ENCODE data around the gene XYLT1.

Gene XYLT1

GRCh38 chr16:17357307-17358062 is 113.3 kb downstream of the XYLT1 start:
- no peaks in the 10 kb centered on the region for H4K20me1 ChIP-seq
- H3K36me3 ChIP-seq = peaks cover 0 to 53% (median 28%) of the 10 kb centered on the region in 11 experiments; a peak in 13 of 22 replicates
- peaks cover 91 to 100% (median 100%) of the 10 kb centered on the region in 10 experiments for H3K4me1 ChIP-seq
- H3K4me2 ChIP-seq = peak overlapping the region; percentile 5 to 96 (median 91); a peak in 21 of 22 replicates
- no peaks in the 10 kb centered on the region for H3K9me3 ChIP-seq (replicated peaks in 1 of 11)
- H3K27ac ChIP-seq = peak overlapping the region in 7 of 11 experiments; percentile 68 to 95 (median 93); a peak in 10 of 22 replicates
- no peak for TF ChIP-seq Cebpa-rat (IDR thresholded peaks at IDR 0.05)
- no peaks in the 10 kb centered on the region for H3K27me3 ChIP-seq
- H3K4me3 ChIP-seq = no peak overlapping the region
- H3K9ac ChIP-seq = no peak overlapping the region; a peak in 1 of 22 replicates

- Histone ChIP-seq H3K27ac (peak overlapping the region in 8 of 11 experiments; percentile 8 to 95 (median 93); a peak in 16 of 22 replicates), H4K20me1 (no peaks in the 10 kb centered on the region), H3K4me3 (no peak overlapping the region), H3K27me3 (no peaks in the 10 kb centered on the region), H3K9me3 (replicated peaks in 1 of 11) (no peaks in the 10 kb centered on the region), H3K9ac (peak overlapping the region in 4 of 11 experiments; percentile 2 to 29 (median 13); a peak in 1 of 22 replicates), H3K4me1 (peaks cover 91 to 100% (median 100%) of the 10 kb centered on the region in 10 experiments), H3K4me2 (peak overlapping the region in 10 of 11 experiments; percentile 79 to 96 (median 92); a peak in 19 of 22 replicates), H3K36me3 (peaks cover 0 to 52% (median 25%) of the 10 kb centered on the region in 11 experiments; a peak in 12 of 22 replicates)
- TF ChIP-seq Cebpa-rat (IDR thresholded peaks at IDR 0.05) = no peak
These were observed 114.4 kb downstream of the XYLT1 start for GRCh38 chr16:17356243-17356933.

DNA sequence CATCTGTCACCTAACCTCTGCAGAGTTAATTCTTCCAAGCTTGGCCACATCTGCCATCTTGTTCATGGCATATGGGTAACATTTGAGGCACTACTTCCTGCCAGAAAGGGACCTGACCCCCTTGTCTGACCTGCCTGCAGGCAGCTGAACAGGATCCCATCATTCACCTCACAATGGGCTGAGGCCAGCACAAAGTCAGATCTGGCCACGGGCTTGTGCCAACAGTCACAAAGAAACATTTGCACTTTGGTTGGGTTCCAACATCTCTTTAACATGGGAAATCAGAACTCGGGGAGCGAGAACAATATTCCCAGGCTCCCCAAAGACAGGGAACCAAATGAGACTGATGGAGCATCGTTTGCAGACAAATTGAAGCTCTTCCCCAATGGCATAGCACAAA is 116.1 kb downstream of the XYLT1 start:
- Histone ChIP-seq H4K20me1 (no peaks in the 10 kb centered on the region), H3K9me3 (replicated peaks in 1 of 11) (no peaks in the 10 kb centered on the region), H3K27me3 (no peaks in the 10 kb centered on the region), H3K9ac (peak overlapping the region in 6 of 11 experiments; percentile 28 to 40 (median 32); a peak in 8 of 22 replicates), H3K4me2 (peak overlapping the region; percentile 79 to 96 (median 90)), H3K27ac (peak overlapping the region in 9 of 11 experiments; percentile 42 to 95 (median 93); a peak in 18 of 22 replicates), H3K4me1 (peaks cover 91 to 100% (median 100%) of the 10 kb centered on the region in 10 experiments), H3K36me3 (peaks cover 0 to 54% (median 25%) of the 10 kb centered on the region in 11 experiments; a peak in 12 of 22 replicates), H3K4me3 (no peak overlapping the region)
- TF ChIP-seq Cebpa-rat (IDR thresholded peaks at IDR 0.05) = no peak

DNA sequence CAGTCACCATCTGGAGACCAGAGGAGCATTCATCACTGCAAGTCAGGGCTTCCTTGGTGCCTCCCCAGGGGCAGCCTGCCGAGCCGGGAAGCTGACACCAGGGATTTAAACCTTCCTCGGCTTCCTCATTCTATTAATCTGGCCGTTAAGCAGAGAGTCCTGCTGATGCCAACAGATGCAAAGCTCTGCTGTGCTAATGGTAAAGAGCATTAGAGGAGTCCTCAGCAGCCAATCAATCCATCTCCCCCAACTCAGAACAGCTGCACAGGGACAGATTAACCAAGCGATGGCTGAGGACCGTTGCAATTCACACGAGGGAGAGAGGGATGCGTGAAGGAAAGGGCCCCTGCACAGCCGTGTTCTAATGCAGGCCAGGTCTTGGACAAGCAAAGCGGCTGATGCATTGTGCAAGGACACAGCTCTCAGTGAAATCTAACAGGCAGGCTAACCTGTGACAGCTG is 116.6 kb downstream of the XYLT1 start:
- Histone ChIP-seq H3K9ac (peak overlapping the region in 7 of 11 experiments; percentile 22 to 40 (median 31); a peak in 9 of 22 replicates), H3K27me3 (no peaks in the 10 kb centered on the region), H3K9me3 (replicated peaks in 1 of 11) (no peaks in the 10 kb centered on the region), H3K27ac (peak overlapping the region in 9 of 11 experiments; percentile 42 to 95 (median 93); a peak in 18 of 22 replicates), H3K36me3 (peaks cover 0 to 59% (median 25%) of the 10 kb centered on the region in 11 experiments; a peak in 12 of 22 replicates), H3K4me1 (peaks cover 91 to 100% (median 100%) of the 10 kb centered on the region in 10 experiments), H4K20me1 (no peaks in the 10 kb centered on the region), H3K4me2 (peak overlapping the region; percentile 79 to 96 (median 90)), H3K4me3 (no peak overlapping the region)
- 0 out of 22 replicates have a peak, but pooled peaks of 1 of the 11 experiments have one; percentile 23 for TF ChIP-seq Cebpa-rat (IDR thresholded peaks at IDR 0.05)

DNA sequence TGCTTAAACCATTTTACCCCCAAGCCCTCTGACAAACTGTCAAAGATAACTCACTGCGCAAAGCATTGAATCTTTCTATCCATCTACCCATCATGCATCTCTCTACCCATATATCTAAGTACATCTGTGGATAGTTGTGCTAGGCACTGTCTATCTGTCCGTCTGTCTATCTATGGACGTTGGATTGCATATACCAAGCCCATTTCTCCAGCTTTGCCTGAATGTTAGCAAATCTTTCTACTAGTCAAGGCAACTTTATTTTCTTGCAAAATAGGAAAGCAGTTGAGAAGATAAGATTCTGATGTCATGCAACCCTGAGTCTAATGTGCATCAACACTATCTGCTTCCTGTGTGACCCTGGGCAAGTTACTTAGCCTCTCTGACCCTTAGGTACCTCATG is 117.2 kb downstream of the XYLT1 start:
- Histone ChIP-seq H3K27ac (peak overlapping the region in 9 of 11 experiments; percentile 42 to 95 (median 93); a peak in 17 of 22 replicates), H3K36me3 (peaks cover 0 to 65% (median 26%) of the 10 kb centered on the region in 11 experiments; a peak in 12 of 22 replicates), H3K9me3 (replicated peaks in 1 of 11) (no peaks in the 10 kb centered on the region), H3K27me3 (no peaks in the 10 kb centered on the region), H3K9ac (peak overlapping the region in 3 of 11 experiments; percentile 1 to 40 (median 22); a peak in 6 of 22 replicates), H4K20me1 (no peaks in the 10 kb centered on the region), H3K4me1 (peaks cover 91 to 100% (median 100%) of the 10 kb centered on the region in 10 experiments), H3K4me3 (no peak overlapping the region), H3K4me2 (peak overlapping the region; percentile 79 to 96 (median 90))
- no peak for TF ChIP-seq Cebpa-rat (IDR thresholded peaks at IDR 0.05)

- no peaks in the 10 kb centered on the region for H4K20me1 ChIP-seq
- H3K27ac ChIP-seq = peak overlapping the region in 10 of 11 experiments; percentile 77 to 95 (median 92); a peak in 21 of 22 replicates
These were observed 119.2 kb downstream of the XYLT1 start for GRCh38 chr16:17351441-17352035.

GRCh38 chr16:17350207-17350606 is 120.6 kb downstream of the XYLT1 start:
- H3K4me2 ChIP-seq = peak overlapping the region; percentile 79 to 96 (median 91)
- peak overlapping the region in 4 of 10 experiments; percentile 22 to 42 (median 28); a peak in 5 of 20 replicates for H3K4me3 ChIP-seq
- peaks cover 0 to 39% (median 6%) of the 10 kb centered on the region in 11 experiments; a peak in 9 of 22 replicates for H3K36me3 ChIP-seq
- no peaks in the 10 kb centered on the region for H4K20me1 ChIP-seq
- H3K9ac ChIP-seq = peak overlapping the region; percentile 49 to 75 (median 69)
- no peaks in the 10 kb centered on the region for H3K9me3 ChIP-seq (replicated peaks in 1 of 11)
- peak overlapping the region; percentile 74 to 95 (median 90) for H3K27ac ChIP-seq
- peaks cover 100% of the 10 kb centered on the region in 10 experiments for H3K4me1 ChIP-seq
- no peak for TF ChIP-seq Cebpa-rat (IDR thresholded peaks at IDR 0.05)
- no peaks in the 10 kb centered on the region for H3K27me3 ChIP-seq

More at GRCh38 chr16:17351441-17352035, 119.2 kb downstream of the XYLT1 start:
- Histone ChIP-seq H3K9me3 (replicated peaks in 1 of 11) (no peaks in the 10 kb centered on the region), H3K27me3 (no peaks in the 10 kb centered on the region), H3K4me1 (peaks cover 91 to 100% (median 100%) of the 10 kb centered on the region in 10 experiments), H3K36me3 (peaks cover 0 to 53% (median 16%) of the 10 kb centered on the region in 11 experiments; a peak in 10 of 22 replicates), H3K4me2 (peak overlapping the region; percentile 79 to 96 (median 91)), H3K9ac (peak overlapping the region in 10 of 11 experiments; percentile 49 to 75 (median 68); a peak in 12 of 22 replicates), H3K4me3 (no peak overlapping the region)
- no peak for TF ChIP-seq Cebpa-rat (IDR thresholded peaks at IDR 0.05)

GRCh38 chr16:17348826-17349225 is 121.9 kb downstream of the XYLT1 start:
- Histone ChIP-seq H3K27me3 (no peaks in the 10 kb centered on the region), H4K20me1 (no peaks in the 10 kb centered on the region), H3K27ac (peak overlapping the region in 9 of 11 experiments; percentile 44 to 95 (median 93); a peak in 17 of 22 replicates), H3K4me1 (peaks cover 100% of the 10 kb centered on the region in 10 experiments), H3K4me3 (no peak overlapping the region; a peak in 1 of 20 replicates), H3K36me3 (peaks cover 0 to 30% (median 0%) of the 10 kb centered on the region in 11 experiments; a peak in 3 of 22 replicates), H3K9me3 (replicated peaks in 1 of 11) (no peaks in the 10 kb centered on the region), H3K4me2 (peak overlapping the region; percentile 78 to 96 (median 90); a peak in 21 of 22 replicates), H3K9ac (peak overlapping the region in 7 of 11 experiments; percentile 10 to 82 (median 78); a peak in 10 of 22 replicates)
- TF ChIP-seq Cebpa-rat (IDR thresholded peaks at IDR 0.05) = no peak
